ENCODE results near the gene SSH2. TPM values are rescaled to one million over a fixed set of nuclear protein-coding genes. Genes with fewer than 3 reads are reported as not detected.
"Not testable (repeated sequence)": the region's sequence is repeated elsewhere in the genome, so short reads cannot be mapped to it uniquely, and the experiment has no call there.

Gene SSH2
- total RNA-seq, 1 experiment from 2014 or later = 22.9 TPM

GRCh38 chr17:29789196-29790170 lies 140.5 kb downstream of the SSH2 start:
- BruUV-seq (replicated peaks) = no TSS peak
- no peak for DNase-seq
- H3K9me3 Mint-ChIP-seq (ENCODE audit: low read depth, unreplicated experiment) = no peaks in the 10 kb centered on the region

GRCh38 chr17:29787995-29788394 lies 142.0 kb downstream of the SSH2 start:
- H3K36me3 Mint-ChIP-seq (ENCODE audit: insufficient read depth, unreplicated experiment) = peaks cover 7% of the 10 kb centered on the region
- DNase-seq = no peak
- H3K9me3 Mint-ChIP-seq (ENCODE audit: low read depth, unreplicated experiment) = no peaks in the 10 kb centered on the region
- H3K4me1 Mint-ChIP-seq (ENCODE audit: low read depth, unreplicated experiment) = peaks cover 12% of the 10 kb centered on the region
- no peak overlapping the region for H3K4me3 Mint-ChIP-seq (ENCODE audit: low read depth, unreplicated experiment)
- no TSS peak for BruUV-seq (replicated peaks)
- H3K27ac Mint-ChIP-seq (ENCODE audit: unreplicated experiment) = no peak overlapping the region
- TF ChIP-seq, protein P1, sequence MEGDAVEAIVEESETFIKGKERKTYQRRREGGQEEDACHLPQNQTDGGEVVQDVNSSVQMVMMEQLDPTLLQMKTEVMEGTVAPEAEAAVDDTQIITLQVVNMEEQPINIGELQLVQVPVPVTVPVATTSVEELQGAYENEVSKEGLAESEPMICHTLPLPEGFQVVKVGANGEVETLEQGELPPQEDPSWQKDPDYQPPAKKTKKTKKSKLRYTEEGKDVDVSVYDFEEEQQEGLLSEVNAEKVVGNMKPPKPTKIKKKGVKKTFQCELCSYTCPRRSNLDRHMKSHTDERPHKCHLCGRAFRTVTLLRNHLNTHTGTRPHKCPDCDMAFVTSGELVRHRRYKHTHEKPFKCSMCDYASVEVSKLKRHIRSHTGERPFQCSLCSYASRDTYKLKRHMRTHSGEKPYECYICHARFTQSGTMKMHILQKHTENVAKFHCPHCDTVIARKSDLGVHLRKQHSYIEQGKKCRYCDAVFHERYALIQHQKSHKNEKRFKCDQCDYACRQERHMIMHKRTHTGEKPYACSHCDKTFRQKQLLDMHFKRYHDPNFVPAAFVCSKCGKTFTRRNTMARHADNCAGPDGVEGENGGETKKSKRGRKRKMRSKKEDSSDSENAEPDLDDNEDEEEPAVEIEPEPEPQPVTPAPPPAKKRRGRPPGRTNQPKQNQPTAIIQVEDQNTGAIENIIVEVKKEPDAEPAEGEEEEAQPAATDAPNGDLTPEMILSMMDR (IDR thresholded peaks at IDR 0.05; ENCODE audit: unreplicated experiment) = no peak
- CTCF ChIA-PET = no interaction called here
- no peaks in the 10 kb centered on the region for H3K27me3 Mint-ChIP-seq (ENCODE audit: unreplicated experiment)
- intact Hi-C loops (cut with micrococcal nuclease; ENCODE audit: unreplicated experiment) = no loop called here

More at GRCh38 chr17:29789196-29790170, 140.5 kb downstream of the SSH2 start:
- peaks cover 12% of the 10 kb centered on the region for H3K4me1 Mint-ChIP-seq (ENCODE audit: low read depth, unreplicated experiment)
- intact Hi-C loops (cut with micrococcal nuclease; ENCODE audit: unreplicated experiment) = no loop called here
- H3K4me3 Mint-ChIP-seq (ENCODE audit: low read depth, unreplicated experiment) = no peak overlapping the region
- H3K36me3 Mint-ChIP-seq (ENCODE audit: insufficient read depth, unreplicated experiment) = peaks cover 7% of the 10 kb centered on the region
- H3K27me3 Mint-ChIP-seq (ENCODE audit: unreplicated experiment) = no peaks in the 10 kb centered on the region
- CTCF ChIA-PET = no interaction called here
- H3K27ac Mint-ChIP-seq (ENCODE audit: unreplicated experiment) = no peak overlapping the region
- TF ChIP-seq, protein P1 (IDR thresholded peaks at IDR 0.05; ENCODE audit: unreplicated experiment) = no peak

- no TSS peak for BruUV-seq (replicated peaks)
These were observed 147.1 kb downstream of the SSH2 start for GRCh38 chr17:29782917-29783316.

GRCh38 chr17:29779812-29780190 lies 150.2 kb downstream of the SSH2 start:
- not testable (repeated sequence) for H3K27me3 Mint-ChIP-seq (ENCODE audit: unreplicated experiment); BruUV-seq (replicated peaks); H3K27ac Mint-ChIP-seq (ENCODE audit: unreplicated experiment); H3K9me3 Mint-ChIP-seq (ENCODE audit: low read depth, unreplicated experiment); DNase-seq; H3K36me3 Mint-ChIP-seq (ENCODE audit: insufficient read depth, unreplicated experiment); H3K4me3 Mint-ChIP-seq (ENCODE audit: low read depth, unreplicated experiment); H3K4me1 Mint-ChIP-seq (ENCODE audit: low read depth, unreplicated experiment)
- CTCF ChIA-PET = interaction anchor here (0.6 to 3.7 kb wide), 6 partner anchors 19 to 163 kb away, joined by 3 to 69 read pairs (median 4); no protein-coding TSS in a partner anchor
- intact Hi-C loops (cut with micrococcal nuclease; ENCODE audit: unreplicated experiment) = loop anchor here (1.0 to 5.0 kb wide), 2 partner anchors 38 to 140 kb away; no protein-coding TSS in a partner anchor

More at GRCh38 chr17:29782917-29783316, 147.1 kb downstream of the SSH2 start:
- H3K27me3 Mint-ChIP-seq (ENCODE audit: unreplicated experiment) = no peaks in the 10 kb centered on the region
- TF ChIP-seq, protein P1 (IDR thresholded peaks at IDR 0.05; ENCODE audit: unreplicated experiment) = no peak
- CTCF ChIA-PET = no interaction called here
- no peaks in the 10 kb centered on the region for H3K9me3 Mint-ChIP-seq (ENCODE audit: low read depth, unreplicated experiment)
- peaks cover 7% of the 10 kb centered on the region for H3K4me1 Mint-ChIP-seq (ENCODE audit: low read depth, unreplicated experiment)
- H3K27ac Mint-ChIP-seq (ENCODE audit: unreplicated experiment) = no peak overlapping the region
- DNase-seq = no peak
- H3K36me3 Mint-ChIP-seq (ENCODE audit: insufficient read depth, unreplicated experiment) = peaks cover 7% of the 10 kb centered on the region
- H3K4me3 Mint-ChIP-seq (ENCODE audit: low read depth, unreplicated experiment) = no peak overlapping the region
- intact Hi-C loops (cut with micrococcal nuclease; ENCODE audit: unreplicated experiment) = no loop called here

Data from Calu3 (cell line).